ENCODE data around the gene FRMD6.
"Not testable (repeated sequence)": the region's sequence is repeated elsewhere in the genome, so short reads cannot be mapped to it uniquely, and the experiment has no call there.

FRMD6 gene

DNA sequence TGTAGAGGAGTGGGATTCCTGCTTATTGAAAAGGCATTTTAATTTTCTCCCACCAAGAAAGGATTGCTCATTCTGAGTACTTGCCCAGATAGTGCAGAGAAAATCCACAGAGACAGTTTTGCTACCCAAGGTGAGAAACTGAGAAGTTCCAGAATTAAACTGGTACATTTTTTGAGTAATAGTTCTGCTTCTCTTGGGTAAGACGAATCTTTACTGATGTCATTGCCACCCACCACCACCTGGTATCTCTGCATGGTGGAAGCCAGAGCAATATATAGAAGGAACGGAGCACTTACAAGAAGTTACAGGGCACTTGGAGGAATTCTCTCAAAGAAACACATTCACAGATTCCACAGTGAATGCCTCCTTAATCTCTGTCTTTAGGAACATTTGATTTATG, 20.7 kb upstream of the FRMD6 start:
- DNase-seq (ENCODE audit: low read depth in 2 of 2), result no peak

DNA sequence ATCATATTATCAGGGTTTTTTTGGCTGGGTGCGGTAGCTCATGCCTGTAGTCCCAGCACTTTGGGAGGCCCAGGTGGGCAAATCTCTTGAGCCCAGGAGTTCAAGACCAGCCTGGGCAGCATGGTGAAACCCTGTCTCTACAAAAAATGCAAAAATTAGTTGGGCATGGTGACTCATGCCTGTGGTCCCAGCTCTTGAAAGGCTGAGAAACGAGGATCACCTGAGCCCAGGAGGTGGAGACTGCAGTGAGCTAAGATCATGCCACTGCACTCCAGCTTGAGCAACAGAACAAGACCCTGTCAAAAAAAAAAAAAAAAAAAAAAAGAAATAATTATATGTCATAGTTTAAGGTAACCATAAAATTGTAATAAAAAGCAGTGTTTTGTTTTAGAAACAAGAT, 18.4 kb upstream of the FRMD6 start:
- DNase-seq (ENCODE audit: low read depth in 2 of 2), result not testable (repeated sequence)

DNA sequence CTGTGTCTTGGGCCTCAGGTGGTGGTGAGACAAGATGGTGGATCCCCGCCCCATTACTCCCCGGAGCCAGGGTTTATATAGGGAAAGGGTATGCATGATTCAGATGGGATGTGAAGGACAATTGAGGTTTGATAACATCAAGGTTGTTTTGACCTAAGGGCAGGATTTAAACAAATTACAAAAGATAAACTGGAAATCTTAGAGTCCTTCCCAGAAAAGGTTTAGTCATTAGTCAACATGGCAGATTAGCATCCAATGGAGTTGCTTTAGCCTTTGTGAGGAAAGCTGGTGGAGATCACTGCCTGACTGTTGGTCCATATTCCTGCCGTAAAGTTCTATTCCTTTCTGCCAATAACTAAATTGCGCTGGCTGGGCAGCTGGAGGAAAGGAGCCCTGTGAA, 15.6 kb upstream of the FRMD6 start:
- no peak for DNase-seq (ENCODE audit: low read depth in 2 of 2)

DNA sequence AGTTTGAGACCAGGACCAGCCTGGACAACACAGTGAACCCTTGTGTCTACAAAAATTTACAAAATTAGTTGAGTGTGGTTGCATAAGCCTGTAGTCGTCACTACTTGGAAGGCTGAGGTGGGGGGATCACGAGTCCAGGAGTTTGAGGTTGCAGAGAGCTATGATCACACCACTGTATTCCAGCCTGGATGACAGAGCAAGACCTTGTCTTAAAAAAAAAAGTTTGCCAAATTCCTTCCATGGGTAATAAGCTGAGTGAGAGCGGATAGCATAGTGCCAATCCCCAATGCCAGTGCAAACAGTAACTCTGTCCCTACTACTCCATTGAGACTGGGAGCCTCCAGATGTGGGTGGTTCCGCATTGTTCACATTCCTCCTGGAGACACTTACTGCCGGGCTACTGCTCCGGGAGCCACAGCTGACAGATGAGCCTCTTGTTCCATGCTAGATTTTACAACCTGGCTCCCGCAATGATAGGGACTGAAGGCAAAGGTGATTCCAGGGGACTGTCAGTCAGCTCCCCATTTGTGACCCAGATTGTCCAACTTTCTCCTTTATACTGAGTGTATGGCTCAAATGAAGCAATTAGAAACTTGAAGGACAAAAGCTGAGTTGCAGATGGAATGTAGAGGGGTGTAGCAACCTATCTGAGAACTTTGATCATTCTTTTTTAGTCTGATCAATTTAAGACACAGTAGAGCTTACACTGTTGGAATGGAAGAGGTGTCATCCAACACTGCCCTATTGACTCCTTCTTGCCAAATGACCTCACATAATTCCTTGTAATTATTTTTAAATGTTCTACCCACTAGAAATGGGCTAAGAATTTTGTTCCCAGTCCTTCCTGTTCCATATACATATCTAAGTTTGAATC, 13.4 kb upstream of the FRMD6 start:
- no peak for DNase-seq (ENCODE audit: low read depth in 2 of 2)

DNA sequence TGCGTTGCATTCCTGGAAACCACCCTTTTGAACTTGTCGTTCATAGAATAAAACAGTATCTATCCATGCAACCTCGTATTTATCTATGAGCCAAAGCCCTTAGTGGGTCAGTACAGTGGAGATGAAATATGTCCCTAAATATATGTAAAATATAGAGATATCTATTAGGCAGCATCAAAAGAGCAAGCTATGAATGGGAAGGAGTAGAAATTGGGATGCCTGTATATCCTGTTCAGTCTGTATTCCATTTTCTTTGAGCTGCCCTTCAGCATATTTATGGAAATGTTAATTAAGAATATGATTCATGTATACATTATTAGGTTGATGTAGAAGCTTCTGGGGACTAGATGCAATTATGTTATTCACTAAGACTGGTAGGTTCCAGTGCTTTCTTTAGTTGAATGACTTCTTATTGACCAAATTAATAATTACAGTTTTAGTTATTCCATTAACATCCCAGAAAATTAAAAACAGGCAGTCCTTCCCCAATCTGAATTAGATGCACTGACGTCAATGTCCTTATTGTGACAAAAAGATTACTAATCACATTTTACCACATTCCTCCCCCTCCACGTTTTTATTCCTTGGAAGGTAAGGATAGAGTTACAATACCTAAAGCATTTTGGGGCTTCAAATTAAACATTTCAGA, 11.9 kb upstream of the FRMD6 start:
- no peak for DNase-seq (ENCODE audit: low read depth in 2 of 2)

DNA sequence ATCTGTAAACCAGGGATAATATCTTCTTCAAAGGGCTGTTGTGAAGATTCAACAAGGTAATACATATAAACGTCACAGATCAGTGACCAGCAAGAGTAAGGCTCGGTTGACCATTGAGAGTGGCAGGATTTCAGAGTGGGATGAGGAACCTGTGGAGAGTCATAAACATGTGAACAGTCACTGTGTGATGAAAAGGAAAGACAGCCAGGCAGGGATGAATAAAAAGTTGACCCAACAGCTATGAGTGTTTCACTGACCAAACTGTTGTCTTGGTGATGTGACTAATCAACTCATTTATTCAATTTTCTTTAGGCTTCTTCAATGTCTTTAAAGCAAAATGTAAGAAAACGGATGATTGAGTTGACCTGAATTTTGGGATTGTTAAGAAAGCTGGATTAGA, 8.6 kb upstream of the FRMD6 start:
- DNase-seq (ENCODE audit: low read depth in 2 of 2), result no peak

DNA sequence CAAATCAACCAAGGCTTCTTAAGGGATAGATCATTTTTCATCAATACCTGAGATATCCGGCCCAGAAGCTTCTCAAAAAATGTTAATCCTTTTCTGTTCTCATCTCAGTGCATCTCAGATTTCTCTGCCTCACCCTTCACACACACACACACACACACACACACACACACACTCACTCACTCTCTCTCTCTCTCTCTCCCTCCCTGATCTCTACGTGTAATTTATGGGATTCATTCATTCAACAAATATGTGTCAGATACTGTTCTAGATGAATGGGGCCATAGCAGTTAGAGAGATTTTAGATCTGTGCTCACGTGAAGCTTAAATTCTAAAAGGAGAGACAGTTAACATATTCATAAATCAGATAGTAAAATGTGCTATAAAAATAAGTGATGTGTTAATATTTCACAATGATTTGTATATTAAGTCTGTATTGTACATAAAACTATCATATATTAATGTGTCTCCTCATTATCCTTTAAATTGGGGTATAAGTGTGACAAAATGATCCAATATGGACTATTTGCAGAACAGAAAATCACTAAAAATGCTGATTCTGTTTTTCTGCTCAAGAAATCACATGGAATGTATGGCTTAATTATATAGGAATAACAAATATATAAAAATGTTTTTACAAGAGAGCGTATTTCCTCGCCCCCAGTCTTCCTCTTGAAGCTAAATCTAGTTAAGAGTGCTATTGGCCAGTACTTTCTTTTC, 7.3 kb upstream of the FRMD6 start:
- no peak for DNase-seq (ENCODE audit: low read depth in 2 of 2)

DNA sequence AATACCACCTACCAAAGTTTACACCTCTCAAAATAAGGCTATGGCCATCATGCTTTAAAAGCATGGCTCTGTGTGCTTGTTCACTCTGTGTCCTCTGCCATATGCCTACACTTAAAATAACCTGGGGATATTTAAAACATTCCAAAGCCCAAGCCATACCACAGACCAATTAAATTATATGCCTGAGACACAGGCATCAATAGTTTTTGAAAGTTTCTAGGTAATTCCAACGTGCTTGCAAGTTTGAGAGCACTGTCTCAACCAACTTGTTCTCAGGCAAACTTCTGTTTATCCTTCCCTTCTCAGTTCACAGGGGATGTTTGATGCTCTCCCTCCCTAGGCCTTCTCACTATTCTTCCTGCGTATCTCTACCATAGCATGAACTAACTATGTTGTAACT, 3.4 kb upstream of the FRMD6 start:
- DNase-seq (ENCODE audit: low read depth in 2 of 2), result no peak

DNA sequence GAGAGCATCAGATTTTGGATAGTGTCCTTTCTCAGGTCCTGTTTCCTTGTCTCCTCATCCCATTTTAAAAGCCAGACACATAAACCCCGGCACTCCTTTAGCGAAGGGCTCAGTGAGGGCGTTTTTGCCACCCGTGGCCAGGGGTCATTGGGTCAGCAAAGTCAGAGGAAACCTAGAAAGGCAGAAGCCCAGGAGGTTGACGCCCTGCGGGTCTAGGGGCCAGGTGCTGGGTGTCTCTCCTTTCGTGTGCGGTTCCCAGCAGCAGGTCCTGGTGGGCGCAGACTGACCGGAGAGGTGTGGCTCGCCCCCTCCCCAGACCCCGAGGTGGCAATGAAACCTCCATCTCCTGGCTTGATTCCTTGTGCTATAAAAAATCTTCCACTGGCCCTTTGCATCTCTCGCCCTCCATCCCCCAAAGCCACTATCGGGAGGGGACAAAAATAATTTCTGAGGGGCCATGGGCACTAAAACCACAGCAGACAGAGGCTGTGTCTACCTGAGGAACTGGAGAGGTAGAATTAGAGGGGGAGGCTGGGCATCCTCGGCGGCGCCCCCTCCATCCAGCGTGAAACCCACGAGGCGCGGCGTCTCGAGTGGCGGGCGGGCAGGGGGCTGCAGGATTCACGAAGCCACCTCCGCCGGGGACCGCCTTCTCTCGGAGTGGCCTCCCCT, 858 bp upstream of the FRMD6 start:
- no peak for DNase-seq (ENCODE audit: low read depth in 2 of 2)

DNA sequence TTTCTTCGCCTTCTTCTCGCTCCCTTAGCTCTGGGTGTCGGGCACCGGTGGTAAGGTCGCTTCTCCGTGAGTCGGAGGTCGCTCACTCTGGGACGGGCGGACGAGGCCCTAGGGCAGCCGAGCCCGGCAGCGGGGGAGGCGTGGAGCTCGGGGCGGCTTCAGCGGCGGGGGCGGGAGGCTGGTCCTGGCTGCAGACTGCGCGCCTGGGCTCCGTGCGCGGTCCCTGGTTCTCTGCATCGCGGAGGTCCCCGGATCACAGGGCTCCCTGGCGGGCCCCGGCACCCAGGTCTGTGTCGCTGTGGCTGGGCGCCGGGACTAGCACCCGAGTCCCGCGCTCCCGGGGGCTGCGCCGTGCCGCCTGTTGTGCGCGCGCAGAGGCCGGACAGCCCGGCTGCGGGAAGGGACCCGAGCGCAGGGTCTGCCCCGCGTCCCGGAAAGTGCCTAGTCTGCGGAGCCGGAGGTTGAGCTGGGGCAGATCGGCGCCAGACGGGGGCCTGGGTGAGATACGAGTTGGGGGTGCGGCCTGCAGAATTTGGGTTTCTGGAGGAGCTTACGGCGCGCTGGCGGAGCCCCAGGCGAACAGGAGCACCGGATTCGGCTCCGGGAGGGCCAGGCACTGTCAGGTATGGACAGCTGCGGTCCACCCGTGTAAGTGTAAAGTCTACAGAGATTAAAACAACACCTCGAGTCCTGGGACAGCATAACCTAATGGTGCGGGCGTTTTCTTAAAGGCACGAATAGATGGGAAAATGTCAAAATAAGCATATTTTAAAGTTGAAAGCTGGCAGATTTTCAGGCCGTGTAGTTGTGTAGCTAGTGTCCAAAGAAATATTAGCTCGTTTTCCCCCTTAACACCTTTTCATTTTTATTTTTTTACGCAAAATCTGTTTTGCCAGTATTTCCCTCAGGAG, 713 bp downstream of the FRMD6 start:
- DNase-seq (ENCODE audit: low read depth in 2 of 2), result peak in 1 of 2 donors; percentile 34

DNA sequence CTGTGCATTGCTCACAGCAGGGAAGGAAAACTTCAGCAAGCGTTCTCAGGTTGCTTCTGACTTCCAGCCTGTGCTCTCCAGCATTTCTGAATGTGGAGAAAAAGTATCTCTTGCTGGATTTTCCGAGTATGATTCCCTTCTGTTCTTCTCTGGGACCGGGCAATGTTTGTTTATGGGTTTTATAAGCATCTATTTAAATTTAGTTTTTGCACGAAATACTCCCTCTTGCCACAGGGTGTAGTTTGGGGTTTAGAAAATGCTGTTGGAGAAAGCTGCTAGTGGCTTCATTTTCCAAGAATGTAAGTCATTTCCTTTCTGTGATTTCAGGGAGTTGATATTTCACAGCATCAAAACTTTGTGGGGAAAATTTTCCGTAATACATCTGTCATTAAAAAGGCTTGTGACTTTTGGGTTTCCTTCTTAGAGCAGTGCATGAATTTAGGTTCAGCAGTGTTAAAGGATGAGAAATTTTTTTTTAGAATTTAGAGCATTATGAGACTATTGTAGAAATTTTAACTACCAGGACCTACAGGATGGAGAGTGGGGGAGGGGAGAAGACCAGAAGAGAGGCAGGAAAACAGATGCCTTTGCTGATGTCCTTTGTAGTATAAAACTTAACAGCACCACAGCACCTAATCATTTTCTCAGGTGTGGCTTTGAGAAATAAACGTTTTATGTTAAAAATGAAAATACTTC, 1.5 kb downstream of the FRMD6 start:
- no peak for DNase-seq (ENCODE audit: low read depth in 2 of 2)

DNA sequence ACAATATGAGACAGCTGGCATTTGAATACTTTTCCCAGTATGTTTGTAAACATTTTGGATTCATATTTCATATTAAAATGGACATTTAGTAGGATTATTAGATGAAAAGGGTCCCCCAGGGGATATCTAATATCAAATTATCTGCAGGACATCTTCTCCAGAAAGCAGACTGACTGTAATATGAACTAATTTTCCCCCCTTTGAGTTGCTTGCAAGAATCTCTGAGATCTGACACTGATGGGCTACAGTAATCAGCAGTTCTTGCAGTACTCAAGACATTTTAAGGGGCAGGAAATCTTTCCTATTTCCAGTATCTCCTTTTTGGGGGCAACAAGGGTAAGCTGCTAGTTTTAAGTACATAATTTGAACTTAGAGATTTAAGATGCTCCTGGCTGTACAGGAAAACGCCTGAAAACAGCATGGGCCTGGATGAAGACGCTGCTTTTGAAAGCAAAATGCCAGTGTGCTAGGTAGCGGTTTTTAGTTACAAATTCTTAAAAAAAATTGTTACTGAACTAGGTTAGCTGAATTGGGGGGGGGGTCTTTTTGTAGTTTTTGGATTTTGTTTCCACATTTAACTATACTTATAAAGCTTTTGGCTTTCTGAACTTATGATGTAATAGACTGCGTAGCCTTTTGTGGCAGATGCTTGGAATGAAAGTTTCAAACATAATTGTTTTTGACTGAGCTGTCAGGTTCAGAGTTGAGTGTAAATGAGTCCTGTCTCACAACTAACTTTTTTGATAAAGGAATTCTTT, 2.2 kb downstream of the FRMD6 start:
- DNase-seq (ENCODE audit: low read depth in 2 of 2), result no peak

DNA sequence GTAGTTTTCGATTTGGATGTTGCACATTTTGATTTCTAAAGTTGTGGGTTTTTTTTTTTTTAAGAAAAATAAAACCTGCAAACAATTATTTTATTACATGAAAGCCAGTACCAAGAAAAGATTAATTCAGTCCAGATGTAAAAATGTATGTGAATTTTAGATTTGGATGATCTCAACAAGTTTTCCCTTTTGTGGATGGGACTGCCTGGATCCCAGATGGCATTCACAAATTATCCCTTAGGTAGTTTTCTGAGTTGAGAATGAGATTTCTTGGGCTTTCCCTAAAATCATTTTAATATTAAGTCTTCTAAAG, 2.8 kb downstream of the FRMD6 start:
- no peak for DNase-seq (ENCODE audit: low read depth in 2 of 2)

DNA sequence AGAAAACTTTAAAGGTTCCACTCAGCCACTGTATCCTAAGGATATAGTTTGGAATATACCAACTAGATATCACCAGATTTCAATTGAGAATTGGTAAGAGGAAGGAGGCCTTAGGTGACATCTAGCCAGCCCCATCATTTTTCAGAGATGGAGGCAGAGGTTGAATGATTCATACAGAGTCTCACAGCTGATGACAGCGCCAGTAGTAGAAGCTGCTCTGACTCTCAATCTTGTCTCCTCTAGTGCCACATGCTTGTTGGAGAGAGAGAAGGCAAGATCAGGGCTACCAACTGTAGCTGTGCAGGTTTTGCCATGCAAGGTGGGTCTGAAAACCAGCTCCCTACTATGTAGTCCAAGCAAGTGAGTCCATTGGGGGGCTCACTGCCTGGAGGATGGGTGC, 6.1 kb downstream of the FRMD6 start:
- no peak for DNase-seq (ENCODE audit: low read depth in 2 of 2)

DNA sequence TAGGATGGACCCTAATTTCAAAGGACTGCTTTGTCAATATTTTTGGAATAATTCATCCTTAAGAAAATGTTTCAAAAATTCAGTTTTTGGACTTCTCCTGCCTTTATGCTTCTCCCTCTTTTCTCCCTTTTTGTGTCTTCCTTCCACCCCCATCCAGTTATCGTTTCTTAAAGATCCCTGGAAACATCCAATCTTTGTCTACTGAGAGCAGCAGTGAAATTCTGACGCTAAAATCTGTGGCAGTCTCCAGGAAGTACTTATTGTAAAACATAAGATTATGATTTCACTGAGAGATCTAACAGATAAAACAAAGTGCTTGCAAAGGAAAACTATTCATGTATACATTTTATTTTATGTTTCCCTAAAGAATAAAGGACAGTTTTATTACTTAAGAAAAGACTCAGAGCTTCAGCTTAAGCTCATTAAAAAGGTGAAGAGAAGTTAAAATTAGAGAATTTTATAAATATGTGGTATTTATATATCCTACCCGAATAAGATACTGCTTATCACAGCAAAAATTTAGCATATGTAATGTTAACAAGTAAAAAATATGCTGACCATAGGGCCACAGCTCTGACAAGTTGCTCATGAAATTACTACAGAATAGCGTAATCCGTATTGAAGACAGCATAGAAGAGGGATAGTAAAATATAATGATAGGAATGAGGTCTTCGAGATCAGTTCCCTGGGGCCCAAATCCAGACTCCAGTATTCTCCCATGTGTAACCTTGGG, 6.9 kb downstream of the FRMD6 start:
- DNase-seq (ENCODE audit: low read depth in 2 of 2), result no peak

DNA sequence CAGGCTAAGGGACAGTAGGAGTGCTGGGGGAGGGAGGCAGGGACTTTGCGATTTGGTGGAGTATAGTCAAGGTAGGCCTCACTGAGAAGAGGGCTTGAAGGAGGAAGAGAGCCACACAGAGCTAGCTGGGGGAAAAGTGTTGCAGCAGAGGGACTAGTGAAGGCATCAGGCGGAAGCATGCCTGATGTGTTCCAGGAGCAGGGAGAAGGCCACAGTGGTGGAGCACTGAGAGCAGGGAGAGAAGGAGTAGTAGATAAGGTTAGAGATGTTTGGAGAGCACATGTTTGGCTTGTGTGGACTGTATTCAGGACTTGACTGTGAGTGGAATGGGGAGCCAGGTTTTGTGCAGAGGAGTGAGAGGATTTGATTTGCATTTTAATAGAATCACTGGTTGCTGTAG, 9.0 kb downstream of the FRMD6 start:
- DNase-seq (ENCODE audit: low read depth in 2 of 2), result no peak

DNA sequence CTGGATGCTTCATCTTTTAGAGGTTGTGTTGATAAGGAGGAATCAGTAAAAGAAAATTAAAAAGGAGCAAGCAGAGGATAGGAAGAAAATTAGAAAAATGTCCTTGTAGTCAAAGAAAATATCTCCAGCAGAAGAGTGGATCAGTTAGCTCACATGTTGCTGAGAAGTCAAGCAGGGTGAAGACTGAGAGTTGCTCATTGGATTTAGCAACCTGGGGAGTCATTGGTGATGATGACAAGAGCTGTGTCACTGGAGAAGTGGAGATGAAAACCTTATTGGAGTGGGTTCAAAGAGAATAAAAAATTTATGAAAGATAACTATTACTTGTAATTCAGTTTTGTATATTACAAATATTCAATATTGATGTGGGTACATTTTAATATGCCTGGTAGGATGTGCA, 9.8 kb downstream of the FRMD6 start:
- DNase-seq (ENCODE audit: low read depth in 2 of 2), result no peak

DNA sequence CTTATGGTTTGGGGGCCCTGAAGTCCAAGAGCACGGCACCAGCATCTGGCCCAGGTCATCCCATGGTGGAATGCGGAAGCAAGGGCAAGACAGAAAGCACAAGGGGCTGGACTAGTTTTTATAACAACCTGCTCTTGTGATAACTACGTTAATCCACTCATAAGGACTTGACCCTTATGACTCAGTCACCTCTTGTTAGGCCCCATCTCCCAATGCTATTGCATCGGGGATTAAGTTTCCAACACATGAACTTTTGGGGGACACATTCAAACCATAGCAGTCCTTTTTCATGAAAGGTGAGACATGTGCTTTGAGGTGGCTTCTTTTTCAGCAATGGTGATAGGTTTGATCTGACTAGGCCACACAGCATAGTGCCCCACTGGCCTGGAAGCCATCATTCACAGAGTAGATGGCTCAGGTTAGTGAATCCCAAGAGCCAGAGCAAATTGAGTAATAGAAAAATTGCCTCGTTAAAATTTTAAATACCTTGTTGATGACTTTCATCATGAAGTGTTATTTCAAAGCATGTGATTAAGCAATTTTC, 12.1 kb downstream of the FRMD6 start:
- no peak for DNase-seq (ENCODE audit: low read depth in 2 of 2)

DNA sequence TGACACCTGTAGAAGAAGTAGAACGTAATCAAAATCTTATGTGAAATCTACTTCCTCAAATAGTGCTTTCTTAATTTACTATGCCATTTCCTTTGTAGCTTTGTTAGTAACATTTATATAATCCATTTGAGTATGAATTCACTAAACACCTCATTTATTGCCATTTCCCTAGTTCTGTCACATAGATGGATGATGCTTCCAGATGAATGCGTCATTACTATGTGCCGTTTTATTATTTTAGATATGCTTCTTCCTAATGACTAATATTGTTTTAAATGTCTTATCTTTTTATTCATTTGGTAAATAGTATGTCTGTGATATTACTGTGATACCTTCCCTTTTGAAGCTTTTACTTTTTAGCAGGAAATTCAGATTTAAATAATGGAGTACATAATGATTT, 14.4 kb downstream of the FRMD6 start:
- no peak for DNase-seq (ENCODE audit: low read depth in 2 of 2)
